ENCODE results near the gene ASPSCR1. TPM values are rescaled to one million over a fixed set of nuclear protein-coding genes. Genes with fewer than 3 reads are reported as not detected.

Gene ASPSCR1
- total RNA-seq, 1 donor from 2014 or later = 35.6 TPM

- no peak overlapping the region for H3K27ac Mint-ChIP-seq
- no peak for TF ChIP-seq CTCF (conservative IDR thresholded peaks at IDR 0.05)
- no peak for DNase-seq (ENCODE audit: extremely low spot score, unreplicated experiment)
- H3K4me1 Mint-ChIP-seq (ENCODE audit: unreplicated experiment) = no peaks in the 10 kb centered on the region
- H3K9me3 Mint-ChIP-seq = no peaks in the 10 kb centered on the region
- H3K36me3 Mint-ChIP-seq = no peaks in the 10 kb centered on the region
- H3K27me3 Mint-ChIP-seq = peaks cover 4% of the 10 kb centered on the region
- no peak overlapping the region for H3K4me3 Mint-ChIP-seq
These were observed 36.6 kb upstream of the ASPSCR1 start for GRCh38 chr17:81940538-81941483.

GRCh38 chr17:81941484-81942166 is 35.8 kb upstream of the ASPSCR1 start:
- H3K36me3 Mint-ChIP-seq = no peaks in the 10 kb centered on the region
- peaks cover 4% of the 10 kb centered on the region for H3K27me3 Mint-ChIP-seq
- no peaks in the 10 kb centered on the region for H3K9me3 Mint-ChIP-seq
- no peak for TF ChIP-seq CTCF (conservative IDR thresholded peaks at IDR 0.05)
- H3K27ac Mint-ChIP-seq = no peak overlapping the region
- DNase-seq (ENCODE audit: extremely low spot score, unreplicated experiment) = no peak
- no peaks in the 10 kb centered on the region for H3K4me1 Mint-ChIP-seq (ENCODE audit: unreplicated experiment)
- H3K4me3 Mint-ChIP-seq = no peak overlapping the region

- Mint-ChIP-seq H3K4me1 (ENCODE audit: unreplicated experiment) (no peaks in the 10 kb centered on the region), H3K27ac (no peak overlapping the region), H3K9me3 (no peaks in the 10 kb centered on the region), H3K27me3 (peaks cover 4% of the 10 kb centered on the region), H3K36me3 (no peaks in the 10 kb centered on the region), H3K4me3 (no peak overlapping the region)
- no peak for DNase-seq (ENCODE audit: extremely low spot score, unreplicated experiment)
- TF ChIP-seq CTCF (conservative IDR thresholded peaks at IDR 0.05) = no peak
These were observed 35.3 kb upstream of the ASPSCR1 start for GRCh38 chr17:81942167-81942553.

- Mint-ChIP-seq H3K36me3 (no peaks in the 10 kb centered on the region), H3K9me3 (no peaks in the 10 kb centered on the region), H3K27me3 (peaks cover 4% of the 10 kb centered on the region), H3K27ac (no peak overlapping the region), H3K4me3 (no peak overlapping the region), H3K4me1 (ENCODE audit: unreplicated experiment) (no peaks in the 10 kb centered on the region)
- no peak for DNase-seq (ENCODE audit: extremely low spot score, unreplicated experiment)
- no peak for TF ChIP-seq CTCF (conservative IDR thresholded peaks at IDR 0.05)
These were observed 32.6 kb upstream of the ASPSCR1 start for GRCh38 chr17:81944858-81945257.

GRCh38 chr17:81947189-81947588 is 30.2 kb upstream of the ASPSCR1 start, which contains the start of gene MYADML2:
TSS of gene MYADML2 (minus strand) at chr17:81947233. CDS start at chr17:81941741, 5,492 bp downstream.
- Mint-ChIP-seq H3K36me3 (no peaks in the 10 kb centered on the region), H3K4me1 (ENCODE audit: unreplicated experiment) (no peaks in the 10 kb centered on the region), H3K27ac (no peak within 1 kb of the TSS), H3K9me3 (no peaks in the 10 kb centered on the region), H3K4me3 (no peak within 1 kb of the TSS), H3K27me3 (peaks cover 4% of the 10 kb centered on the region)
- TF ChIP-seq CTCF (conservative IDR thresholded peaks at IDR 0.05) = no peak
- no peak for DNase-seq (ENCODE audit: extremely low spot score, unreplicated experiment)

All from type B pancreatic cell (in vitro differentiated cells).